Fibroblast of skin of left biceps (primary cell): Measurements from ENCODE around the gene TMEM119.
"Not testable (repeated sequence)": the region's sequence is repeated elsewhere in the genome, so short reads cannot be mapped to it uniquely, and the experiment has no call there.

Source experiments
- DNase-seq, 2 experiments: peaks; one replicate each; pipeline ENCODE4 v3.0.0-alpha.2; 2013; ENCODE audit warnings: low read depth in 2 of 2

TMEM119 gene

DNA sequence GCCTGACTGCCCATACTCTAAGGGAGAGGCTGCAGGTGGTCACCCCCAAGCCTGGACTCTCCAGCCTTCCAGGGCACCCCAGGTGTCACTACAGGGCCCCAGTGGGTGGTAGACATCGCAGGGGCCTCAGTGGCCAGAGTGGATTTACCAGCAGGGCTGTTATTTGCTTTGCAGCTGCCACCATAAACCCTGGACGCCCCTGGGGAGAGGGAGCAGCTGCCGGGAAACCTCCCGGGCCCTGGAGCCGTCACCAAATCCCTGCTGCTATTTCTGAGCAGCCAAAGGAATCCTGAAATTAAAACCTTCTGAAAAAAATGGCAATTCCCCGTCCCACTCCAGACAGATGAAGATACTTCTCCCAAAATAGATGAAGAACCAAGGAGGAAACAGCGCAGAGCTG lies 13.9 kb downstream of the TMEM119 start:
- no peak for DNase-seq

DNA sequence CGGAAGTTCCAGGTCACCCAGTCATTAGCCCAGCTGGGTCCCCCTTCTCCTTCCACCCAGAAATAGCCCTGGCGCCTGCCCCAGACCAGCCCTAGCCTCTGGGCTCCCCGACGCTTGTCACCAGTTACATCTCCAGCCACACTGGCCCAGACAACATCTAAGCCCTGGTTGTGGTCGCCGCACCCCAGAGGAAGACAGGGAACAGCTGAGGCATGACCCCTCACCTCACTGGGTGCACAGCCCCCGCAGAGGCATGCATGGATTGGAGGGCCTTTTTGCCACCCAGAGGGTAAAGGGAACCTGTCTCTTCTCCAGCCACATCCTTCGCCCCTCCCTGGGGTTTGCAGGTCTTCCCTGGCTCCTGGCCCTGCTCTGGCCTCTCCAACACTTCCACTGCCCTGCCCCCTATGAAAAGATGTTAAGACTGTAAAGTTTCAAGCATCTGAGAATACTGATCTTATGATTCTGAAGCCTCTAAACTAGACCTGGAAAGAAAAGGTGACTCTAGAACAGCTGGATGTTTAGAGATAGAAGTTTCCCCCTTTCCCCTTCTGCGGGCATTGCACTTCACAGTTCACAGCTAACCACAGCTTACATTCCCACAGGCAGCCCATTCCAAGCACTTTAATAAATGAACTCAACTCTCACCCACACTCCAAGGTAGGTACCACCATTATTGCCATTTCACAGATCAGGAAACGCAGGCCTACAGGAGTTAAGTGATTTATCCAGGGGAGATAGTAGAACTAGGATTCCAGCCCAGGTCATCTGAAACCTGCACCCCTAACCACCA lies 14.7 kb downstream of the TMEM119 start:
- DNase-seq, result no peak

DNA sequence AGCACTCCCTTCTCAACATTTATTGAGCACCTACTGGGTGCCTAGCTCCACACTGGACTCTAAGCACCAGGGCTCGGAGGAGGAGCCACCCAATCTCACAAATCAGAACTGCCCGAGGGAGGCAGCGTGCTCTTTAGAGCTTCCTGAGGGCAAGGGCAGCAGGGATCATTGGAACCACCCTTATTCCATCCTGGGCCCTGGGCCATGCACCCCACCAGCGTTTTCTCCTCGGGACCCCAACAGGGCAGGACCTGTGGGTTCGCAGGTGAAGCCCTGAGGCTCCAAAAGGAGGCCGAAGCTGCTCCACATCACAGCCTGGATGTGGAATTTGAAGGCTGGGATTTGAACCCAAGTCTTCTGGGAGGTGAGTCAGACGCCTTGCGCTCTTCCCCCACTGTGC lies 15.4 kb downstream of the TMEM119 start:
- no peak for DNase-seq

DNA sequence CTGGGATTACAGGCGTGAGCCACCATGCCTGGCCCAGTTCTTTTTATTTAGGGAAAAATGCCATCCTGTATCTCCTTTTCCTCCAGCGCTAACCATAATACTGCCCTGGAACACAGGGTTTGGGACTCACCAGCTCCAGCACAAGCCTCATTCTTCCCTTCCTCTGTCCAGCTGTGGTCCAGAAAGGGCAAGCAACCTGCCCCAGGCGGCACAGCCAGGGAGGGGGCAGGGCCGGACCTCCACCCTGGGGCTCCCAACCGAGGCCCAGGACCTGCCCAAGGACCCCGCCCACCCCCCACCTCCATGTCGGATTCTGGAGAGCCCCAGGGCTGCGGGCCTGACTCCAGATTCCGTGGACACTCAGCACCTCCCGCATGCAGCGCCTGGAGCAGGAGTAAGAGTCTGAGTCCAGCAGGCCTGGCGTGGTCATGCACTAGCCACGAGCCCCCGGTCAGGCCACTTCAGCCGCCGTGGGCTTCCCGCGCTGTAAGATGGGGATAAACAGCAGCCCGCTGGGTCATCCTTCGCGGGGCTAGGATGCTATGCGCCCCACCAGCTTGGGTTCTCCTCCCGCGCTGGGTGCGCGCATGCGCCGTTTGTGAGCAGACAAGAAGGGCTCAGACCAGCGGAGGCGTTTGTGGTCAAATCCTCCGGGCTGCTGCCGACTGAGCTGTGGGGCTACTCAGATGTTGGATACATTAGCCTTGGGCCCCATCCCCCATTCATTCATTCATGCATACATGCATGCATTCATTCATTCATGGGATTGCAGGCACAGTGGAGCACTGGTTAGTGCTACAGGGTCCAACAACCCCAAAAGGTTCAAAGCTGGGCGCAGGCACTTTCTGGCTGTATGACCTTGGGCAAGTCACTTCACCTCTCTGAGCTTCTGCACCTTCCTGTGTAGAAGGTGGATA lies 16.3 kb downstream of the TMEM119 start:
- no peak for DNase-seq

DNA sequence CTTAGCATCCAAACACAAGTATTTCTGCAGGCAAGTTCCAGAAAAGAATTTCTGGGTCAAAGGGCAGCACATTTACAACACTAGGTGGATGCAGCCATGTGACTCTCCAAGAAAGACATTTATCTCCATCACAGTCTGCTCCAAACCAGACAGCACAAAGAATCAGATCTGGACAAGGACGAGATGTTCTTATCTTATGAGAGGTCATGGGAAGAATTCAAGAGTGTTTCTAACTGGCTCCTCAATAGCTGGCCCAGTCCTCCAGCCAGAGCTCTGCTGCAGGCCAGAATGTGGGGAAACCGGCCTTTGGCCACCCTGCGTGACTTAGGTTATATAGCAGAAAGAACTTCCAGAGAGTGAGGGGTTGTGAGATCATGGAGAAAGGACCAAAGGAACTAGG lies 17.4 kb downstream of the TMEM119 start:
- DNase-seq, result no peak

DNA sequence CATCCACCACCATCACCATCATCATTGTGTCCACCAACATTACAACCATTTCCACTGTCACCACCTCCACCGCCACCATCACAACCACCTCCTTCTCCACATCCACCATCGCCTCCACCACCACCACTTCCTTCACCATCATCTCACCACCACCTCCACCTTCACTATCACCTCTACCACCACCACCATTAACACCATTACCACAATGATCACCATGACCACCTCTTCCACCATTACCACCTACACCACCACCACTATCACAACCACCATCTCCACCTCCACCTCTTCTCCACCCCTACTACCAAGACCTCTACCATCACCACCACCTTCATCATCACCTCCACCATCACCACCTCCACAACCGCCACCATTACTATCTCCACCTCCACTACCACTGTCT lies 19.1 kb downstream of the TMEM119 start:
- DNase-seq, result no peak

DNA sequence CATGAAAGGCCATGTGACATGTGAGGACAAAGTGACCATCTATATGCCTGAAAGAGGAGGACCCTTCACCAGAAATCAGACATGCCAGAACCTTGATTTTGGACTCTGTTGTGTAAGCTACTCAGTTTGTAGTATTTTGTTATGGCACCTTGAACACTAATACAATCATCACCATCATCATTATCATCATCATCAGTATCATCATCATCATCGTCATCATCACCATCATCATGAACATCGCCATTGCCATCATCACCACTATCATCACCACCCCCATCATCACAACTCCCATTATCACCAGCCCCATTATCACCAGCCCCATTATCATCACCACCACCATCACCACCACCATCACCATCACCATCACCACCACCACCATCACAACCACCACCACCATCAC lies 19.6 kb downstream of the TMEM119 start:
- DNase-seq, result no peak

DNA sequence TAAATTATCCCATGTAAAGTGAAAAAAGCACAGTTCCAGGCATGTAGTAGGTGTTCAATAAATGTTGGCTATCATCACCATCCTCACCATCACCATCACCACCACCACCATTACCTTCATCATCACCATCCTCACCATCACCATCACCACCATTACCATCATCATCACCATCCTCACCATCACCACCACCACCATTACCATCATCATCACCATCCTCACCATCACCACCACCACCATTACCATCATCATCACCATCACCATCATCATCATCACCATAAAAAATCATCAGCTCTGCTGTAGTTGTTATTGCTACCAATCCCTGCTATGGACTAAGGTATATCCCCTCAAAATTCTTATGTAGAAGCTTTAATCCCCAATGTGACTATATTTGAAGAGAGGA lies 20.4 kb downstream of the TMEM119 start:
- no peak for DNase-seq

DNA sequence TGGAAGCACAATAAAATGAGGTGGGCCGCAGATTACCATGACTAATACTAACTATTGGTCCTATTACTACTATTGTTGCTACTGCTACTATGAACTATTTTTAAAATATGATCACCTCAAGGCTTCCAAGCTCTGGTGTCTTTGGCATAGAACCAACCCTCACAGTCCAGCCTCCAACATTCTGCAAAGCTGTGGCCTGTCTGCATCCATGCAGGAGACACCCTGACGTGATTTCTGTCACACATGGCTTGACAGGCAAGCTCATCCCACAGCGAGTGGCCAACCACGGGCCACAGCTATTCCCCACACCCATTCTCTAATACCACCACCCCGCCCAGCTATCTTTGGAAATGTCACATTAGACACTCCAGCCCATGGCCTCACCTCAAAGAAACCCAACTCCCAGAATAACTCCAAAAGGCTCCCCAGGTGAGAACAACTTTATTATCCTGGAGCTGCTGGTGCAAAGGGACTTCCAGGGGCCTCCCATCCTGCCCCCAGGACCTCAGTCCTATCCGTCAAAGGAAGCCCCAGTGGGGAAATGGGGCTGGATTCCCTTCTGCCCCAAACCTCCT lies 21.1 kb downstream of the TMEM119 start:
- DNase-seq, result no peak

DNA sequence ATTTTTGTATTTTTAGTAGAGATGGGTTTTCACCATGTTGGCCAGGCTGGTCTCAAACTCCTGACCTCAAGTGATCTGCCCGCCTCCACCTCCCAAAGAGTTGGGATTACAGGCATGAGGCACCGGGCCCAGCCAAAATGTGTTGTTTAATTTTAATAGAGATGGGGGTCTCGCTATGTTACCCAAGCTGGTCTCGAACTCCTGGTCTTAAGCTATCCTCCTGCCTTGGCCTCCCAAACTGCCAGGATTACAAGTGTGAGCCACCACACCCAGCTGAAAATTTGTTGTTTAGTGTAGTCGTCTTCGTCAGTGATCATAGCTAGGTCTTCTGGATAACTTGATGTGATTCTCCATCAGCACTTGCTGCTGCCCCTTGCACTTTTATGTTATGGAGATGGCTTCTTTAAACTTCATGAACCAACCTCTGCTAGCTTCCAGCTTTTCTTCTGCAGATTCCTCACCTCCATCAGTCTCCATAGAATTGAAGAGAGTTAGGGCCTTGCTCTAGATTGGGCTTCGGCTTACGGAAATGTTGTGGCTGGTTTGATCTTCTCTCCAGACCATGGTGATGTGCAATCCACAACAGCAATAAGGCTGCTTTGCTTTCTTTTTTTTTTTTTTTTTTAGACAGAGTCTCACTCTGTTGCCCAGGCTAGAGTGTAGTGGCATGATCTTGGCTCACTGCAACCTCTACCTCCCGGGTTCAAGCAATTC lies 22.5 kb downstream of the TMEM119 start:
- no peak for DNase-seq

DNA sequence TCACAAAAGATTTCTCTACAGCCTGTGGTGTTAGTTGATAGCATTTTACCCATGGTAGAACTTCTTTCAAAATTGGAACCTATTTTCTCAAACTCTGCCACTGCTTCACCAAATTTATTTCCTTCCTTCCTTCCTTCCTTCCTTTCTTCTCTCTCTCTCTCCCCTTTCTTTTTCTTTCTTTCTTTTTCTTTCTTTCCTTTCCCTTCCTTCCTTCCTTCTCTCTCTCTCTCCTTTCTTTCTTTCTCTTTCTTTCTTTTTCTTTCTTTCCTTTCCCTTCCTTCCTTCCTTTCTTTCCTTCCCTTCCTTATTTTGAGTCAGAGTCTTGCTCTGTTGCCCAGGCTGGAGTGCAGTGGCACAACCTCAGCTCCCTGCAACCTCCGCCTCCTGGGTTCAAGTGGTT lies 23.6 kb downstream of the TMEM119 start:
- DNase-seq, result not testable (repeated sequence)

DNA sequence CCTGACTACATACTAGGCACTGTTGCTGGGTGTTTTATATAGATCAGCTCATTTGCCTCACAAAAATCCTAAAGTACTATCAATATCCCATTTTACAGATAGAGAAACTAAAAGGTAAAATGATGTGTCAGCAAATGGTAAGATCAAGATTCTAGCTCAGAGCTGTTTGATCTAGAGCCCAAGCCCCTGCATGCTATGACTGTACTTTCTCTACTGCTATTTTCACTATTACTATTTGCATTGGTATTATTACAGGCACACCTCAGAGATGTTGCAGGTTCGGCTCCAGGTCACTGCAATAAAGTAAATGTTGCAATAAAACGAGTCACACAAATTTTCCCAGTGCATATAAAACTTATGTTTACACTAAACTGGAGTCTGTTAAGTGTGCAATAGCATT lies 24.6 kb downstream of the TMEM119 start:
- DNase-seq, result no peak

DNA sequence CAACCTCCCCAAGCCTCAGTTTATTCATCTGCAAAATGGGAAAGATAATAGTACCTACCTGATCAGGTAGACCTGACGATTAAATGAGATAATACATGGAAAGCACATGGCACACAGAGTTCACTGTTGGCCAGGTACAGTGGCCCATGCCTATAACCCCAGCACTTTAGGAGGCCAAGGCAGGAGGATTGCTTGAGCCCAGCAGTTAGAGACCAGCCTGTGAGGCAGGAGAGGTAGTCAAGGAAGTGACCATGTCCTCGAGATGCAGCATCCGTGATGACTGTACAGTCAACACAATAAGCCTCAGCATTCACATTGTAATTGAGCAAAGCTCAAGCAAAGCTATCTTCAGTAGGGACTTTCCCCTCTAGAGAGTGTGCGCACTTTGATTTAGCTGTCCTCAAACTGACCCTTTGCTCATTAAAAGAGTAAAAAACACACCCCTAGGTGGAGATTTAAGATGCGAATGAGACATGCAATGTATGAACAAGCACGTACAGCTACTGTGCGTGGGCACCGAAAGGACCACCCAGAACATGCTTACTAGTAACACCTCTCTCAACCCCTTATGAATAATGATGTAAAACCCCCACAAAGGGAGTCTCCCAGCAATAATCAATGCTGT lies 25.6 kb downstream of the TMEM119 start:
- DNase-seq, result no peak

DNA sequence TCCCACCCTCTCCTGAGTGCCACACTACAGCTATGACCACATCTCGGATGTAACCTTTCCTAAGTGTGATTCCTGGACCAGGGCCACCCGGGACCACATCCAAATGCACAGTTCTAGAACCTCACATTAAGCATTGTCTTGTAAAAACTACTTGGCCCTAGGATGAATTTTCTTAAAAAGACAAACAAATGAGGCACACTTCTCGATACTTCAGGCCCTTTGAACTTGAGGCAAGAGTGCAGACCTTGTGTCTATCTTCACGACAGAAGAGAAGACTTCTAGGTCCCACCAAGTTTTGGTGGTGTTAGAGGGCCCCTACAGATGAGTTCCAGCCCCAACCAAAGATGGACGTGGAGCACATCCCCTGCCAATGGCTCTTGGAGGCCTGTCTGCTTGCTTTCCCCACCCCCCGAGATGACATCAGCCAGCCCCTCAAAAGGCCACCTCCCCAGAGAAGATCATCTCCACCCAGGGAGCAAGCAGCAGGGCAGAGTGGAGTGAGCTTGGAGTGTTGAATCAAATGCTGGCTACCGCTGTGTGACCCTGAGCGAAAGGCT lies 26.2 kb downstream of the TMEM119 start:
- no peak for DNase-seq

DNA sequence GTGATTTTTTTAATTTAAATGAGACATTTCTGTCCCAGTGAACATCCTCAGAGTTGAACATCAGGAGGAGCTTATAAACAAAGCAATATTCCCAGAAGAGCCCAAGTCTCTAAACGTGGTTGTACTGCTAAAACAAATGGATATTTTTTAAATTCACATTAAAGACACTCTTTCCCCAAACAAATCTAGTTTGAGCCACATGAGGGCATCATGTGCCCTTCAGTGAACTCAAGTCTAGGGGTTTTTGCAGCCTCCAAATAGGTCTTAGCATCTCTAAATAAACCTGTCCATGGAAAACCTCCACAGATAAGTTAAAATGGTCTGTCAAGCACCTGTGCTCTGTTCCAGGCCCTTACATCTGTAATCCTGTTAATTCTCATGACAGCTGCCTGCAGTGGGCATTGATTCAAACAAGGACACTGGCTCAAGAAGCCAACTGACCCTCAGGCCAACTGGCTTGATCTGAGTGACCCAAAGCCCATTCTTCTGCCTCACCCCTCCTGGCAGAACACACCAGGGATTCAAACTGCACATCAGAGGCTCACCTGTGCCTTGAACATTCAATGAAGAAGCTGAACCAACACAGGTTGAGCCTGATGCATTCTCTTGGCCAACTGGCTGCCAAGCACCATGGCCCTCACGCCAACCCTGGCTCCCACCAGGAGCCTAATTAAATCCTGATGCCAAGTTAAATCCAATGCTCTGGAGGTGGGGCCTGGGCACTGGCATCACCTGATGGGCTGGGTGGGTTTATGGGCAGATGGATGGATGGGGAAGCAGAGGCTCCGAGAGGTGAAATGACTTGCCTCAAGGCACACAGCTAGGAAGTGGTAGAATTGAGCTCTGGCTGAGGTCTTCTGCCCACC lies 26.9 kb downstream of the TMEM119 start:
- DNase-seq, result peak; percentile 41 to 42

DNA sequence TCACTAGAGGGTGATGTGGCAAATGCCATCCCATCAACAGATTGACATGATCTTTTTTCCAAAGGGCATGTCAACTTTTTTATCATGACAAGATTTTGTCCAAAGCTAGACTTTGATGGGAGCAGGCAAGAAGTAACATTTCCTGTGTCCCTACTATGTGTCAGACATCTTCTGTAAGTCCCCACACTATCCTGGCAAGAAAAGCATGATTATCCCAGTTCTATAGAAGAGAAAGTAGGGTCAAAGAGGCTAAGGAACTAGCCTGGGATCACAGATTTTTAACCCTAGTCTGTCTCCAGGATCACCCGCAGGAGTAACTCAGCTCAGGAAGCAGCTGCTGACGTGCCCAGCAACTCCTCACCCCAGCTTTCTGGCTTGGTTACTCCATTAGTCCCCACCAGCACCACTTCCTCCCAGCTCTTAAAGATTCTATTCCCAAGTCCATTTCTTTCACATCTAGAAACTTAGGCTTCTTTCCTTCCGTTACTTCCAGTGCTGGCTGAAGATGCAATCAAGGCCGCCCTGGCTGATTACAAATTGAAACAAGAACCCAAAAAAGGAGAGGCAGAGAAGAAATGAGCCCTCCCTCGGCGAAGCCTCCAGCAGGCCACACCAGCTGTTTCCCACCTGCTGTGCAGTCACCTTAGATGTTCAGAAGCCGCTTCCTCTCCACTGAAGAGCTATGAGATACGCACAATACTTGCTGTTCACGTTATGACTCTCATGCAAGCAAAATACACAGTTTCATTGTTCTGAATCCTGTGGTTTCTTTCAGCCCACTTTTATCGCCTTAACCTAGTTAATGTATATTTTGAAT lies 29.3 kb downstream of the TMEM119 start:
- no peak for DNase-seq

DNA sequence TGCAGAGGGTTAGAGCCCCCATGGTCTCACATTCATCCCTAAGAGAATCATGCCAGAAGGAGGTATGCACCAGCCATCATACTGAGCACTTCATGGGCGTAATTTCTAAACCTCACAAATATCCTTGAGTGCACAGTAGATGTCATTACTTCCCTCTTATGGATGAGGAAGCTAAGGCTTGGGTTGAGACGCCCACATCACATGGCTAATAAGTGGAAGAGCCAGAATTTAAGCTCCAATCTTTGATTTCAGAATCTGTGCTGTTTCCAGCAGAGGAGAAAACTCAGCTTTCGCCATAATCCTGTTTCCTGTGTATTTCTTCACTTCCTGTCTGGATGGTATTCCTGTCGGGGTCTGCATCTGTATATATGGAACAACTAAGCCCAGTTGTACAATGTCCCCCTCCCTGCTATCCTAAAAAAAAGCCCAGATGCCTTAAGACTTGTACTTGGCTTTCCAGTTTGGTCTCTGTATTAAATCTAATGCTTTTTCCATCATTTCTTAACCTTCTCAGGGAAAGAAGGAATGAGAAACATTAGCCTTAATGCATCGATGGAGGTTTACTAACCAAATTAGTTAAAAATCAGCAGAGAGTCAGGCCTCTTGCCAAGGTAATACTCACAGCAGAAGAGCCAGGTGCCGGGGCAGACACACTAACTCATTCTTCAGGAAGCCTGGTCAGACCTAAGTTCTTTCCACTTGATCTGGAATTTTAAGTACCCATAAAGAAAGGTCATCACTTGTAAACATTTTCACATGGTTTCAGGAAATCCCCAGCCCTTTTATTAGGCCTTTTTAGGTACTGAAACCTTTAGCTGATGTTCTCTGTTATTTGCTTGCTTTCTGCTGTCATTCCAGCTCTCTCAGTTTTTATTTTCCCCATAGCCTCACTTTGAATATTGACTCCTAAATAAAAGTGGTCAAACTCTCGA lies 30.2 kb downstream of the TMEM119 start:
- DNase-seq, result no peak

DNA sequence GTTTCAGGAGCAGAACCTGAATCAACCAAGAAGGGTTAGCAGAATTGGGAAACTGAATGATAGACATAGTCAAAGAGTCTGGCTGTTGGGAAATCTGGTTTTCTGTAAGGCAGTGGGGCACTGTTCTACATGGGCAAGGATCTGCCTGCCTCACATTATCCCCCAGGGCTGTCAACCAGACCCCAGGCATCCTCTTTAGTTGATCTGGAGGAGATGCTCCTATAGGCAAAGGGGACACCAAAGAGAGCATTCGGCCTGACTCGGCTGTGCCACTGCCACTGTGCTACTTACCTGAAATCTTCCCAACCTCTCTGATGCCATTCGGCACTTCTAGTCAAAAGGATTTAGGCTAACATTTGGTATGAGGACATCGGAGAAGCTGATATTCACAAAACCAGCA lies 31.4 kb downstream of the TMEM119 start:
- no peak for DNase-seq
